Dendritic cell treated with granulocyte-macrophage colony-stimulating factor and Interleukin-4, amounts not matched to agents 40 ng/mL and 50 ng/mL, for 4 days (primary cell): ENCODE data around the gene AGAP1.

Experiments
- H3K27ac Mint-ChIP-seq: one replicate; pipeline ENCODE4 v1.8.0; 2022; ENCODE audit warnings: mild to moderate bottlenecking, mixed read lengths
- H3K27me3 Mint-ChIP-seq: one replicate; pipeline ENCODE4 v1.8.0; 2022; ENCODE audit warnings: mild to moderate bottlenecking, mixed read lengths
- H3K36me3 Mint-ChIP-seq: one replicate; pipeline ENCODE4 v1.8.0; 2022; ENCODE audit warnings: low read depth, mixed read lengths
- H3K4me1 Mint-ChIP-seq: one replicate; pipeline ENCODE4 v1.8.0; 2022; ENCODE audit warnings: low read depth, mixed read lengths
- H3K4me3 Mint-ChIP-seq: one replicate; pipeline ENCODE4 v1.8.0; 2022; ENCODE audit warnings: mild to moderate bottlenecking, moderate library complexity, mixed read lengths
- H3K9me3 Mint-ChIP-seq: one replicate; pipeline ENCODE4 v1.8.0; 2022; ENCODE audit warnings: mixed read lengths
- intact Hi-C: fragments of 100-400 bp; cut with micrococcal nuclease; formaldehyde crosslinking; loops from one replicate; pipeline ENCODE4 v1.15.0; 2022

The AGAP1 gene

DNA sequence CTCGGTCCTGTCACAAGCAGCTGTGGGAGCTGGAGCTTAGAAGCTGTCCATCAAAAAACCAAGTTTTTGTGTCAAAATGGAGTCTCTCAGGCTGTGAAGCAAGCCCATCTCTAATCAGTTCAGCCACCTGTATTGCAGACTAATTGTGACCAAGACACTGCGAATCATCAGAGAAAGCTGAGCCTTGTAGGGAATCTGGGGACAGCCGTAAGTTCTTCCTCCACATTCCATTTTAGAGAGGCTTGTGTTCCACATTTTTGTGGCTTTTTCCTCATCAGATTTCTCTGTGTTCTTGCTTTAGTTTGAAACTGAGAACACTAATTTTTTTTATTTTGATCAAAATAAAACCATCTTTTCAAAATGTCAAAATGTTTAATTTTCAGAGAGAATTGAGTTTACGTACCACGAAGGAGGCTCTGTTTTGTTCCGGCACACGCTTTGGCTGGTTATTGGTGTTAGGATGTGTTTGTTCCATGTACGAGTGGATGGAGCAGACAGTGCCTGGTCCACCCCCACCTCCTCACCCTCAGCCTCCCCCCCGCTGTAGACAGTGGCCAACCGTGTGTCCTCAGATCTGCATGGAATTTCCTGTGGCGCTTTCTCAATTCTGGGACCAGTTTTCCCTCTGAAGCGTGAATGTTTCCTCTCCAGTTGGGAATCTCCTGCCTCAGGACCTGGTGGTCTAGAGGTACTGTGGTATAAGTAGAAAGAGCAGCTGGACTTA lies 140.8 kb downstream of the AGAP1 start:
- Mint-ChIP-seq H3K4me1 (no peaks in the 10 kb centered on the region), H3K27me3 (peaks cover 6% of the 10 kb centered on the region), H3K9me3 (no peaks in the 10 kb centered on the region), H3K36me3 (no peaks in the 10 kb centered on the region), H3K4me3 (no peak overlapping the region), H3K27ac (no peak overlapping the region)
- intact Hi-C loops: no loop called here

- H3K9me3 Mint-ChIP-seq: no peaks in the 10 kb centered on the region
These were observed 142.7 kb downstream of the AGAP1 start for GRCh38 chr2:235636546-235636945.

GRCh38 chr2:235637896-235638295 lies 144.1 kb downstream of the AGAP1 start:
- no peaks in the 10 kb centered on the region for H3K9me3 Mint-ChIP-seq
- H3K36me3 Mint-ChIP-seq: no peaks in the 10 kb centered on the region
- H3K27ac Mint-ChIP-seq: no peak overlapping the region
- H3K27me3 Mint-ChIP-seq: peaks cover 11% of the 10 kb centered on the region
- H3K4me3 Mint-ChIP-seq: no peak overlapping the region
- H3K4me1 Mint-ChIP-seq: no peaks in the 10 kb centered on the region
- intact Hi-C loops: no loop called here

More at GRCh38 chr2:235636546-235636945, 142.7 kb downstream of the AGAP1 start:
- Mint-ChIP-seq H3K4me1 (no peaks in the 10 kb centered on the region), H3K27me3 (peaks cover 6% of the 10 kb centered on the region), H3K27ac (no peak overlapping the region), H3K36me3 (no peaks in the 10 kb centered on the region), H3K4me3 (no peak overlapping the region)
- intact Hi-C loops: no loop called here

DNA sequence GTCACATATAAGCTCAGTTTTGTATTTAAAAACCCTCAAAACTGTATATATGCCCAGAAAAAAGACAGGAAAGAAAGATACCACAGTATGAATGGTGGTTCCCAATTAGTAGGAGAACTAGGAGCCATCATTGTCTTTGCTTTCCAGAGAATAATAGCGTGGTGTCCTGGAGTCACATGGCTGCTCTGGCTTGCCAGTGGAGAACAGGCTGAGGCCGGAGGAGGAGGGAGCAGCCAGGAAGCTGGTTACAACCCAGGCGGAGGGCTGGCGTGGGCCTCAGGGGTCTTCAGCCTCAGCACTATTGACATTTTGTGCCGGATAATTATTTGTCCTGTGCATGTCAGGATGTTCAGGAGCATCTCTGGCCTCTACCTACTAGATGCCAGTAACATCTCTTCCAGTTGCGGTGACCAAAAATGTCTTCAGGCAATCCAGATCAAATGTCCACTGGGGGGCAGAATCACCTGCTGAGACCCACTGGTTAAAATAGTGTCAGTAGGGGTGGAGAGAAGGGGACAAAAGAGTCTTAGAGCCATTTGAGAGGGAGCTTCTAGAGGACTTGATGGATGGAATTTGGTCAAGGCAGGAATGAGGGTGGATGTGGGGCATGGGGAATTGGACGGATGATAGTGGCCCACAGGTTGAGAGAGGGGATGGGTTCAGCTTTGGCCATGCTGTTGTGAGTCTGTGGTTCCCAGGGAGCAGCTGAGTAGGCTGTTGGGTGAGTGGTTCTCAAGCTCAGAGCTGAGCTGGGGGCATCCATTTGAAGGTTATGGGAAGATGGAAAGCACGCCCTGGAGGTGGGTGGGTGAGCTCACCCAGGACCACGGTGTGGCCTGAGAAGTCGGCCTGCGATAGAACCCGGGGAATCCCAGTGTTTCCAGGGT lies 144.9 kb downstream of the AGAP1 start:
- Mint-ChIP-seq H3K27me3 (peaks cover 11% of the 10 kb centered on the region), H3K36me3 (no peaks in the 10 kb centered on the region), H3K9me3 (no peaks in the 10 kb centered on the region), H3K27ac (no peak overlapping the region), H3K4me3 (no peak overlapping the region), H3K4me1 (no peaks in the 10 kb centered on the region)
- intact Hi-C loops: no loop called here

DNA sequence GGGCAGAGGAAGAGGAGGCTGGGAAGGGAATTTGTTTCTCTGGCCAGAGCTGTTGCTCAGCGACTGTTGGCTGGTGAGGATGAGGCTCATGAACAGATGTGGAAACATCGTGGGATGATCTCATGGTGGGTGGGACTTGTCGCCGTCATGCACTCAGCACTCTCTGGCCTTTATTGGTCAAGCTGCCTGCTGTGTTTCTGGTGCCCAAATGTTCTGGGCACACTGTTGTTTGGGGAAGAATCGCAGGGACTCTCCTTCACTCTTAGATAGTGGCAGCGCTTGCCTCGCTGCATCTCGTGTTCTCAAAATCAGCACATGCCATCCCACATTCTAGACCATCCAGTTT lies 145.6 kb downstream of the AGAP1 start:
- Mint-ChIP-seq H3K9me3 (no peaks in the 10 kb centered on the region), H3K27ac (no peak overlapping the region), H3K4me3 (no peak overlapping the region), H3K27me3 (peaks cover 11% of the 10 kb centered on the region), H3K4me1 (no peaks in the 10 kb centered on the region), H3K36me3 (no peaks in the 10 kb centered on the region)
- intact Hi-C loops: no loop called here

DNA sequence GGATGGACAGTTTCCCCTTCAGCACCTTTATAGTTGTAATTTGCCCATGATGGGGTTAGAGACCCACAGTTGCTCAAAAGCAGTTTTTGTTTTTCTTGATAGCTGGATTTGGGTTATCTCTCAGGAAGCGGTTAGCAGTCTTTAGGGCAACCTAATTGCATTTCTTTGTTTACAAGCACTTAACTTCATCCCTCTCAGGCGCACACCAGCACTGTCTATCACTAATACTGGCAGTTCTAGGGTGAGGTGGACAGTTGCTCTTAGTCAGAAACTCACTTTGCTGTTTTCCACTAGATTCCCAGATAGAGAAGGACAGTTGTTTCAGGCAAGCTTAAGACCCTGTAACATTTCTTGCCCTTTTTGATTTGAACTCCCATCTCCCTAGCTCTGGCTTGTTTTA lies 146.0 kb downstream of the AGAP1 start:
- H3K4me1 Mint-ChIP-seq: no peaks in the 10 kb centered on the region
- H3K27ac Mint-ChIP-seq: no peak overlapping the region
- intact Hi-C loops: no loop called here
- no peaks in the 10 kb centered on the region for H3K36me3 Mint-ChIP-seq
- H3K9me3 Mint-ChIP-seq: no peaks in the 10 kb centered on the region
- no peak overlapping the region for H3K4me3 Mint-ChIP-seq
- H3K27me3 Mint-ChIP-seq: peaks cover 11% of the 10 kb centered on the region

DNA sequence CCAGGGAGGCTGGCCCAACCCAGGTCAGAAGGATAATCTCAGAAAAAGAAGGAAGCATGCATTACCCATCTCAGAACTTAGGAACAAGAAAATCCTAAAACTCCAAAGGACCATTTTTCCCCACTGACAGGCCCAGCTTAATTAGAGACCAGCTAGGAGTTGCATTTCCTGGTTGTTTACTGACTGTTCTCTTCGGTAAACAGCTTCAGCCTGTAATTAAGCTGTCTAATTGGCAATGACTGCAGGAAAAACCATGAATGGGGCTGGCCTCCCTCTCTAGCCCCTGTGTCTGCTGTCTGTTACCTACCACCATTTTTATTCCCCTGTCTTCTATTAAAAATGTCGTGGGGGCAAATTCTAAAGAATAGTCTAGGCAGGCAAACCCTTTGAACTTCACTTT lies 146.5 kb downstream of the AGAP1 start:
- no peak overlapping the region for H3K4me3 Mint-ChIP-seq
- H3K27ac Mint-ChIP-seq: no peak overlapping the region
- H3K27me3 Mint-ChIP-seq: peaks cover 11% of the 10 kb centered on the region
- no peaks in the 10 kb centered on the region for H3K9me3 Mint-ChIP-seq
- no peaks in the 10 kb centered on the region for H3K36me3 Mint-ChIP-seq
- intact Hi-C loops: no loop called here
- no peaks in the 10 kb centered on the region for H3K4me1 Mint-ChIP-seq

DNA sequence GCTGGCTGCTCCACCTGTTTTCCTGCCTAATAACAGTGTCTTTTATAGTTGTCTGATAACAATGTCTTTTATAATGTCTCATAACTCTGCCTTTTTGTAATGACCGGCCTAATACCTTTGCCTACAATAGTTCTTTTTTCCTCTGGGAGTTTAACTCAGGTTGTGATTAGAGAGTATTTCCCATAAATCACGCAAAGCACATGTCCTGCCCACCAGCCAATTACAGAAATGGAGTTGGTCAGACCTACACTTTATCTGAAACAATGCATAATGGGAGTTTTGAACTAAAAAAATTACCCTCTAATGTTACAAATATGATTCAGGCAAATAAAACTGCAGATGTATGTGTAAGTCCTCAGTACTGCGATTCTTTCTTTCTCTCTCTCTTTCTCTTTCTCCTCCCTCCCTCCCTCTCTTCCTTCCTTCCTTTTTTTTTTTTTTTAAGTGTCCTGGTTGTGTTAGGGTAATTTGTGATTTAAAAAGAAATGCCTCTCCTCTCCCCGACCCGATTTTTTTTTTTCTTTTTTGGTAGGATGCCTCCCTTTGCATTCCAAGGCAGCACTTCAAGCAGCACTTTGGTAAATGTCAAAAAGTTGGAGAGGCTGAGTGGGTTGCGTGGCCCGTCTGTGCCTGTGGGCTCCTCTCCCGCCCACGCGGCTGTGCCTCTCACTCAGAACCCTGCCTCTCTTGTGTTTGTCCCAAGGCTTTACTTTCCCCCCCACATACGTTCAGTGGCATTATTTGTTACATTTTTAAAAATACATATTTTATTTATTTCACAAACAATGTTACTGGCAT lies 147.3 kb downstream of the AGAP1 start:
- H3K27ac Mint-ChIP-seq: no peak overlapping the region

DNA sequence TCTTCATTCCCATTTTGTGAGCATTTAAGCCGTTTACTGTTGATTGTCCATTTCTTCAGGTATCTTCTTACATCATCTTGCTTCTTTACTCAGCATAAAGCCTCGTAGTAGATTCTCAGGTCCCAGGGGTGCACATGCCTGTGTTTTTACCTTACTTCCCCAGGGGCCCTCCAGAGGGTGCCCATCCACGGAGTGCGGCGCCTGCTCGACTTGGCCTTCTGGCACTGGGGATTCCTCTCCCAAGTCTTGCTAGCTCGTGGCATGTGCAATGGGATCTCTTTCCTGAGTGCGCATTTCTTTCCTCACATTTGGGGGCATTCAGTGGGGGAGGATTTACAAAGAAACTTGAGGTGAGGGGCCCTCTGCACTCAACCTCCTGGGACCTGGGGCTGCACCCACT lies 148.1 kb downstream of the AGAP1 start:
- intact Hi-C loops: no loop called here
- H3K9me3 Mint-ChIP-seq: no peaks in the 10 kb centered on the region
- H3K27ac Mint-ChIP-seq: no peak overlapping the region
- H3K36me3 Mint-ChIP-seq: no peaks in the 10 kb centered on the region
- peaks cover 13% of the 10 kb centered on the region for H3K27me3 Mint-ChIP-seq
- no peaks in the 10 kb centered on the region for H3K4me1 Mint-ChIP-seq
- no peak overlapping the region for H3K4me3 Mint-ChIP-seq

More for the DNA sequence above, 147.3 kb downstream of the AGAP1 start:
- intact Hi-C loops: no loop called here
- Mint-ChIP-seq H3K36me3 (no peaks in the 10 kb centered on the region), H3K9me3 (no peaks in the 10 kb centered on the region), H3K4me1 (no peaks in the 10 kb centered on the region), H3K4me3 (no peak overlapping the region), H3K27me3 (peaks cover 11% of the 10 kb centered on the region)

DNA sequence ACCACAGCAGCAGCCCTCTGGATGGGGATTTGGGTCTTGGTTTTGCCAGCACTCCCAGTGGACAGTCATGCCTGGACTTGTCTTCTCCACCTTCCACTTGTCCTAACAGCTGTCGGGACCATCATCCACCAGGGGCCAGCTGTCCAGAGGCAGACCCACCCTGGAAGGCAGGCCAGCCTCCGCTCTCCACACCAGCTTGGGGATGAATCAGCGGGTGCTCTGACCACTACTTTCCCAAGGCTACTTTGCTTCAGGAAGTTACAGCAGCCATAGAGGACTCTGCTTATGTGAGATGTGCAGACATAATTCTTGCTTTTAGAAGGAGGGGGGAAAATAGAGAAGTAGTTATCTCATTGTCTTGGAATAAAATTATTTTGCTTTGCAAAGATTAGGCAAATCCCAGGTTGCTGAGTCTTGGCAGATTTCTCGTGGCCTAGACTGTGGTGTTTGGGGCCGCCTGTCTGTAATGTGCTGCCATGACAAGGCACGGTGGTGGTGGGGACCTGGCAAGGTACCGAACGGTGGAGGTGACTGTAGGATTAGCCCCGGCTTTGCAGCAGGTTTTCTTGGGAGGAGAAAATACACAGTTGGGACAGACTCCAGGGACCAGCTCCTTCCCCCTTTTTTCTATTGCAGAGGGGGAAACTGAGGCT lies 148.7 kb downstream of the AGAP1 start:
- no peak overlapping the region for H3K4me3 Mint-ChIP-seq

GRCh38 chr2:235643680-235644511 lies 150.1 kb downstream of the AGAP1 start:
- H3K4me1 Mint-ChIP-seq: no peaks in the 10 kb centered on the region
- H3K27me3 Mint-ChIP-seq: peaks cover 12% of the 10 kb centered on the region
- no peak overlapping the region for H3K27ac Mint-ChIP-seq
- no peak overlapping the region for H3K4me3 Mint-ChIP-seq
- no peaks in the 10 kb centered on the region for H3K36me3 Mint-ChIP-seq
- H3K9me3 Mint-ChIP-seq: no peaks in the 10 kb centered on the region
- intact Hi-C loops: no loop called here

More for the DNA sequence above, 148.7 kb downstream of the AGAP1 start:
- H3K27me3 Mint-ChIP-seq: peaks cover 13% of the 10 kb centered on the region
- no peaks in the 10 kb centered on the region for H3K9me3 Mint-ChIP-seq
- no peaks in the 10 kb centered on the region for H3K36me3 Mint-ChIP-seq
- intact Hi-C loops: no loop called here
- no peaks in the 10 kb centered on the region for H3K4me1 Mint-ChIP-seq
- no peak overlapping the region for H3K27ac Mint-ChIP-seq

DNA sequence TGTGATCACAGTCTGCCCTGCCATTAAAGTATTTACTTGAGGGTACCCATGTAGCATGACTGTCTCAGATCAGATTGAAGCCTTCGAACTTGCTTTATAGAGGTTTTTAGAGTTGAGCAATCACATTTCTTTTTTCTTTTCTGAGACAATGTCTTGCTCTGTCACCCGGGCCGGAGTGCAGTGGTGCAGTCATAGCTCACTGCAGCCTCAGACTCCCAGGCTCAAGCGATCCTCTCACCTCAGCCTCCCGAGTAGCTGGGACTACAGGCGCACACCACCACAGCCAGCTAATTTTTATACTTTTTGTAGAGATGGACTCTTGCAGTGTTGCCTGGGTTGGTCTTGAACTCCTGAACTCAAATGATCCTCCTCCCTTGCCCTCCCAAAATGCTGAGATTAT lies 153.4 kb downstream of the AGAP1 start:
- Mint-ChIP-seq H3K9me3 (no peaks in the 10 kb centered on the region), H3K27me3 (peaks cover 3% of the 10 kb centered on the region), H3K4me3 (no peak overlapping the region), H3K27ac (no peak overlapping the region), H3K36me3 (no peaks in the 10 kb centered on the region), H3K4me1 (no peaks in the 10 kb centered on the region)
- intact Hi-C loops: no loop called here

DNA sequence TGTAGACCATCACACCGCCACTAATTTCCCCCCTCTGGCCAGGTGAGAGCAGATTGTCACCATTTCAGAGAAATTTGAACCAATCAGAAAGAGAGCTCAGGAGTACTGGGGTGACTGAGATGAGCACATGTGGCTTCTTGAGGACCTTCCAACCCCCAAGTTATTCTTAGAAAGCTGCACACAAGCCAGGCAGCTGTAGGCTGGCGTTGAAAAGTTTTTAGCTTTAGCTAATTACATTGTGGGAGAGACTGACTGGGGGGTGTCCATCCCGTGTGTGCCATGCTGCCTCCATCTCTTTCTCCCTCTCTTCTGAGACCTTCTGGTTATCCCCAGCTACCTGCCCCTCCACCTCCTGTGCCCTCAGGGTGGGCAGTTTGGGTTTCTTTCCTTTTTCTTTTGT lies 154.0 kb downstream of the AGAP1 start:
- no peak overlapping the region for H3K4me3 Mint-ChIP-seq
- no peaks in the 10 kb centered on the region for H3K4me1 Mint-ChIP-seq
- intact Hi-C loops: no loop called here
- no peaks in the 10 kb centered on the region for H3K36me3 Mint-ChIP-seq
- no peaks in the 10 kb centered on the region for H3K9me3 Mint-ChIP-seq
- no peak overlapping the region for H3K27ac Mint-ChIP-seq
- peaks cover 2% of the 10 kb centered on the region for H3K27me3 Mint-ChIP-seq
